ENCODE measurements around the gene HS6ST1. TPM values are rescaled to one million over a fixed set of nuclear protein-coding genes. Genes with fewer than 3 reads are reported as not detected.

HS6ST1 gene
- total RNA-seq, 6 experiments from 2014 or later = 18.0 to 53.5 (median 31.0) TPM

- ATAC-seq = peak; percentile 73 to 81 (median 76)
- TF ChIP-seq POLR2A (IDR thresholded peaks at IDR 0.05) (peak; percentile 37), CTCF (IDR thresholded peaks at IDR 0.05) (peak; percentile 96 to 100 (median 98))
- H3K27ac ChIP-seq = peak overlapping the region; percentile 82 to 86 (median 86)
These were observed 3.4 kb upstream of the HS6ST1 start for GRCh38 chr2:128321784-128322714.

GRCh38 chr2:128320906-128321771, 2.5 kb upstream of the HS6ST1 start:
- TF ChIP-seq CTCF (IDR thresholded peaks at IDR 0.05) (no peak), POLR2A (IDR thresholded peaks at IDR 0.05) (no peak)
- intact Hi-C loops (cut with DNase I) = loop anchor here (10.0 kb wide), 2 partner anchors 204 to 274 kb away; no protein-coding TSS in a partner anchor
- peak in 2 of 3 donors; percentile 23 to 44 for DNase-seq

More at GRCh38 chr2:128321784-128322714, 3.4 kb upstream of the HS6ST1 start:
- Histone ChIP-seq H3K9me3 (no peaks in the 10 kb centered on the region), H3K4me3 (peak overlapping the region; percentile 41 to 76 (median 55)), H3K36me3 (no peaks in the 10 kb centered on the region), H3K27me3 (no peaks in the 10 kb centered on the region), H3K4me1 (peaks cover 0 to 16% (median 3%) of the 10 kb centered on the region in 4 donors)
- WGBS (ENCODE audit: insufficient coverage, low coverage, low lambda C conversion rate, missing lambda C conversion rate) = 4% methylated on average over 27 of the region's 91 CpGs
- peak; percentile 85 to 87 (median 86) for DNase-seq
- intact Hi-C loops (cut with DNase I) = loop anchor here (10.0 kb wide), 2 partner anchors 203 to 273 kb away; no protein-coding TSS in a partner anchor

GRCh38 chr2:128320192-128320905, 1.7 kb upstream of the HS6ST1 start:
- ATAC-seq (no peak), DNase-seq (peak in 1 of 3 donors; percentile 39)
- Histone ChIP-seq H3K27me3 (no peaks in the 10 kb centered on the region), H3K4me1 (peaks cover 0 to 23% (median 6%) of the 10 kb centered on the region in 4 donors), H3K36me3 (no peaks in the 10 kb centered on the region), H3K4me3 (no peak overlapping the region), H3K27ac (no peak overlapping the region), H3K9me3 (no peaks in the 10 kb centered on the region)
- intact Hi-C loops (cut with DNase I) = loop anchor here (10.0 kb wide), 2 partner anchors 204 to 274 kb away; no protein-coding TSS in a partner anchor
- TF ChIP-seq CTCF (IDR thresholded peaks at IDR 0.05) (no peak), POLR2A (IDR thresholded peaks at IDR 0.05) (no peak)
- no CpG with 5 or more reads among the region's 11 CpGs for WGBS (ENCODE audit: insufficient coverage, low coverage, low lambda C conversion rate, missing lambda C conversion rate)

More at GRCh38 chr2:128320906-128321771, 2.5 kb upstream of the HS6ST1 start:
- Histone ChIP-seq H3K9me3 (no peaks in the 10 kb centered on the region), H3K4me1 (peaks cover 0 to 23% (median 6%) of the 10 kb centered on the region in 4 donors), H3K27ac (peak overlapping the region in 1 of 3 donors; percentile 86), H3K27me3 (no peaks in the 10 kb centered on the region), H3K4me3 (no peak overlapping the region), H3K36me3 (no peaks in the 10 kb centered on the region)
- 59% methylated on average over 10 of the region's 23 CpGs for WGBS (ENCODE audit: insufficient coverage, low coverage, low lambda C conversion rate, missing lambda C conversion rate)
- no peak for ATAC-seq

All from right lobe of liver (tissue), 6 donors.